IMR-90 (cell line): ENCODE results near the gene RYR3. TPM values are rescaled to one million over a fixed set of nuclear protein-coding genes. Genes with fewer than 3 reads are reported as not detected.

ENCODE experiments used
- ATAC-seq: fragments of 200-7000 bp; cut with Tn5 transposase; 2 replicates; pipeline ENCODE4 v1.9.1; 2020; ENCODE audit warnings: low read depth, mild to moderate bottlenecking, moderate library complexity
- BruUV-seq: library from RNA; stranded (reverse); fragments of 400-500 nt; replicated peaks from 2 replicates; lab custom pipeline; 2021; lab: Mats Ljungman, UMichigan
- CTCF ChIA-PET: fragments of 300-600 bp; formaldehyde crosslinking; extraction: SDS; loops from one replicate; lab custom pipeline; 2021; ENCODE audit warnings: antibody characterized with exemption; lab: Yijun Ruan, JAX
- POLR2A ChIA-PET: fragments of 300-600 bp; sonication (Branson Sonifier 250); formaldehyde crosslinking; loops from one replicate; lab custom pipeline; 2022; ENCODE audit warnings: antibody characterized with exemption; ENCODE audit not compliant: unreplicated experiment; lab: Charles Lee
- DNase-seq: peaks from one replicate; pipeline ENCODE4 v3.0.0; 2013
- H2AFZ ChIP-seq: replicated peaks from 2 replicates; pipeline ENCODE3; 2013; ENCODE audit warnings: low read length, mild to moderate bottlenecking; ENCODE audit not compliant: poor library complexity
- H2AK5ac ChIP-seq: 2 replicates; pipeline ENCODE4 v1.6.1; 2013; ENCODE audit warnings: low read depth, low read length, inconsistent platforms
- H2AK9ac ChIP-seq: replicated peaks from 2 replicates; pipeline ENCODE3; 2013; ENCODE audit warnings: mild to moderate bottlenecking, low read depth, low read length, moderate library complexity; ENCODE audit not compliant: poor library complexity
- H2BK120ac ChIP-seq: 2 replicates; pipeline ENCODE4 v1.6.1; 2013; ENCODE audit warnings: low read depth, low read length, inconsistent platforms
- H2BK15ac ChIP-seq: 3 replicates; pipeline ENCODE4 v1.6.1; 2013; ENCODE audit warnings: low read depth, low read length, inconsistent platforms
- H2BK20ac ChIP-seq: 2 replicates; pipeline ENCODE4 v1.6.1; 2013; ENCODE audit warnings: low read depth, mild to moderate bottlenecking, inconsistent platforms, low read length, moderate library complexity
- H2BK5ac ChIP-seq: 2 replicates; pipeline ENCODE4 v1.6.1; 2013; ENCODE audit warnings: mild to moderate bottlenecking, low read depth, low read length, inconsistent platforms; ENCODE audit not compliant: poor library complexity, severe bottlenecking
- H3K14ac ChIP-seq: replicated peaks from 2 replicates; pipeline ENCODE4 v1.6.1; 2013; ENCODE audit warnings: low read depth, low read length, inconsistent platforms
- H3K18ac ChIP-seq: 2 replicates; pipeline ENCODE4 v1.6.1; 2013; ENCODE audit warnings: low read depth, low read length, control low read depth
- H3K23ac ChIP-seq: 2 replicates; pipeline ENCODE4 v1.6.1; 2013; ENCODE audit warnings: low read depth, low read length, inconsistent platforms
- H3K27ac ChIP-seq: 2 replicates; pipeline ENCODE4 v1.5.1; 2013; ENCODE audit warnings: mild to moderate bottlenecking, control low read depth, low read length; ENCODE audit not compliant: insufficient read depth
- H3K27me3 ChIP-seq: 2 replicates; pipeline ENCODE4 v1.6.1; 2013; ENCODE audit warnings: low read length; ENCODE audit not compliant: control insufficient read depth, insufficient read depth
- H3K36me3 ChIP-seq: 2 replicates; pipeline ENCODE4 v1.6.1; 2013; ENCODE audit warnings: low read length, mixed read lengths; ENCODE audit not compliant: control insufficient read depth, insufficient read depth
- H3K4ac ChIP-seq: 2 replicates; pipeline ENCODE4 v1.6.1; 2013; ENCODE audit warnings: low read depth, low read length, inconsistent platforms
- H3K4me1 ChIP-seq: 2 replicates; pipeline ENCODE4 v1.6.1; 2013; ENCODE audit warnings: low read length, mixed read lengths; ENCODE audit not compliant: control insufficient read depth, insufficient read depth
- H3K4me2 ChIP-seq: 2 replicates; pipeline ENCODE4 v1.6.1; 2013; ENCODE audit warnings: low read depth, mild to moderate bottlenecking, control low read depth, low read length, moderate library complexity
- H3K4me3 ChIP-seq: 2 replicates; pipeline ENCODE4 v1.5.1; 2013; ENCODE audit warnings: low read depth, mild to moderate bottlenecking, control low read depth, low read length, moderate library complexity; ENCODE audit not compliant: insufficient read depth
- H3K56ac ChIP-seq: 2 replicates; pipeline ENCODE4 v1.6.1; 2013; ENCODE audit warnings: low read length, inconsistent platforms; ENCODE audit not compliant: insufficient read depth; ENCODE audit errors: extremely low read depth
- H3K79me1 ChIP-seq, 2 experiments: 2 replicates each; pipeline ENCODE4 v1.6.1; 2013; ENCODE audit warnings: low read length in 2 of 2, inconsistent platforms in 1 of 2, low read depth in 1 of 2
- H3K9ac ChIP-seq: 2 replicates; pipeline ENCODE4 v1.6.1; 2013; ENCODE audit warnings: low read depth, low read length, control low read depth
- H3K9me1 ChIP-seq: 2 replicates; pipeline ENCODE4 v1.6.1; 2013; ENCODE audit warnings: low read length, inconsistent platforms; ENCODE audit not compliant: insufficient read depth
- H3K9me3 ChIP-seq: 2 replicates; pipeline ENCODE4 v1.6.1; 2013; ENCODE audit warnings: low read length; ENCODE audit not compliant: control insufficient read depth, insufficient read depth
- H4K20me1 ChIP-seq: 2 replicates; pipeline ENCODE4 v1.6.1; 2013; ENCODE audit warnings: low read length, inconsistent platforms; ENCODE audit not compliant: insufficient read depth
- H4K5ac ChIP-seq: 2 replicates; pipeline ENCODE4 v1.6.1; 2013; ENCODE audit warnings: mild to moderate bottlenecking, low read depth, low read length, control low read depth
- H4K8ac ChIP-seq, 2 experiments: 2 replicates each; pipeline ENCODE4 v1.6.1; 2013; ENCODE audit warnings: low read depth in 2 of 2, low read length in 2 of 2, control low read depth in 1 of 2, inconsistent platforms in 1 of 2
- H4K91ac ChIP-seq: 2 replicates; pipeline ENCODE4 v1.6.1; 2013; ENCODE audit warnings: low read depth, low read length, inconsistent platforms; ENCODE audit not compliant: insufficient read depth
- BHLHE40 ChIP-seq: fragments of 150-350 bp; IDR thresholded peaks from 2 replicates; pipeline ENCODE4 v1.6.1; 2016; ENCODE audit warnings: mild to moderate bottlenecking, low read depth, low read length
- CEBPB ChIP-seq: IDR thresholded peaks from 2 replicates; pipeline ENCODE4 v1.6.1; 2012; ENCODE audit warnings: low read depth, low read length, improper control_type of control experiment
- CHD1 ChIP-seq: IDR thresholded peaks from 2 replicates; pipeline ENCODE4 v1.6.1; 2012; ENCODE audit warnings: low read depth, low read length, improper control_type of control experiment
- FOS ChIP-seq: fragments of 150-350 bp; IDR thresholded peaks from 2 replicates; pipeline ENCODE4 v1.6.1; 2016; ENCODE audit warnings: low read depth, low read length
- MAFK ChIP-seq: IDR thresholded peaks from 2 replicates; pipeline ENCODE4 v1.6.1; 2012; ENCODE audit warnings: low read depth, low read length, improper control_type of control experiment
- MAZ ChIP-seq: IDR thresholded peaks from 2 replicates; pipeline ENCODE4 v1.6.1; 2012; ENCODE audit warnings: low read depth, mild to moderate bottlenecking, low read length, improper control_type of control experiment, moderate library complexity, borderline replicate concordance
- MXI1 ChIP-seq: IDR thresholded peaks from 2 replicates; pipeline ENCODE4 v1.6.1; 2012; ENCODE audit warnings: low read depth, mild to moderate bottlenecking, low read length, moderate library complexity, borderline replicate concordance
- NFE2L2 ChIP-seq: fragments of 150-350 bp; IDR thresholded peaks from 2 replicates; pipeline ENCODE4 v1.6.1; 2016; ENCODE audit warnings: low read depth, mild to moderate bottlenecking, low read length
- POLR2A ChIP-seq: IDR thresholded peaks from 2 replicates; pipeline ENCODE4 v1.6.1; 2012; ENCODE audit warnings: mild to moderate bottlenecking, low read depth, low read length
- RAD21 ChIP-seq: IDR thresholded peaks from 2 replicates; pipeline ENCODE4 v1.6.1; 2012; ENCODE audit warnings: low read length, improper control_type of control experiment
- RCOR1 ChIP-seq: IDR thresholded peaks from 2 replicates; pipeline ENCODE4 v1.6.1; 2012; ENCODE audit warnings: mild to moderate bottlenecking, low read length, improper control_type of control experiment; ENCODE audit not compliant: insufficient replicate concordance
- RFX5 ChIP-seq: IDR thresholded peaks from 2 replicates; pipeline ENCODE4 v1.8.0; 2012; ENCODE audit warnings: low read depth, mild to moderate bottlenecking, low read length, moderate library complexity
- SMC3 ChIP-seq: fragments of 150-350 bp; IDR thresholded peaks from 2 replicates; pipeline ENCODE4 v1.6.1; 2016; ENCODE audit warnings: low read depth, mild to moderate bottlenecking, antibody characterized with exemption, low read length, moderate library complexity
- WGBS, 2 experiments: methylation state at CpG; one replicate each; pipeline versions ENCODE4 v1.1.5 to v1.1.7; 2013; ENCODE audit warnings: missing lambda C conversion rate in 2 of 2; ENCODE audit not compliant: insufficient read length in 1 of 2; ENCODE audit errors: extremely low coverage in 2 of 2; 5-methylcytosine and 5-hydroxymethylcytosine counted together
- dilution Hi-C: fragments of 300-500 bp; cut with HindIII; formaldehyde crosslinking; loops from one replicate; pipeline ENCODE4 v1.14.3; 2018; ENCODE audit warnings: low sequenced_read_pairs; ENCODE audit not compliant: unreplicated experiment
- in situ Hi-C: fragments of 300-500 bp; cut with MboI; formaldehyde crosslinking; loops from 3 replicates; pipeline ENCODE4 v1.14.3; 2019; ENCODE audit warnings: low sequenced_read_pairs, inconsistent platforms, mixed read lengths
- intact Hi-C: fragments of 100-400 bp; cut with micrococcal nuclease; formaldehyde crosslinking; loops from 2 replicates; pipeline ENCODE4 v1.10.0; 2022
- polyA plus RNA-seq, 3 experiments: library from polyadenylated mRNA; depleted of rRNA; stranded (reverse); fragments of >200 nt; gene quantifications; 2 replicates each; pipeline ENCODE4 v1.2.3, GENCODE V29; 2012; ENCODE audit warnings: low replicate concordance in 1 of 3
- total RNA-seq: library from RNA; depleted of rRNA; stranded (reverse); fragments of >200 nt; gene quantifications from 2 replicates; pipeline ENCODE4 v1.2.3, GENCODE V29; 2012
- TF ChIP-seq, protein P1 (sequence below): fragments of 150-350 bp; IDR thresholded peaks from 2 replicates; pipeline ENCODE4 v1.6.1; 2016; ENCODE audit warnings: low read depth, mild to moderate bottlenecking, low read length, moderate library complexity, borderline replicate concordance
- TF ChIP-seq, protein P2 (sequence below): fragments of 150-350 bp; IDR thresholded peaks from 2 replicates; pipeline ENCODE4 v1.6.1; 2017; ENCODE audit warnings: mild to moderate bottlenecking, antibody characterized with exemption, low read length, low read depth
- TF ChIP-seq, protein P3 (sequence below): conservative IDR thresholded peaks from 2 replicates; pipeline ENCODE4 v1.5.1; 2012; ENCODE audit warnings: mild to moderate bottlenecking, low read depth, low read length, improper control_type of control experiment

Gene RYR3
- total and polyA plus RNA-seq, 2 of the 4 experiments (the other 2 are of a cell fraction), result 0.18 TPM; not detected in 1

DNA sequence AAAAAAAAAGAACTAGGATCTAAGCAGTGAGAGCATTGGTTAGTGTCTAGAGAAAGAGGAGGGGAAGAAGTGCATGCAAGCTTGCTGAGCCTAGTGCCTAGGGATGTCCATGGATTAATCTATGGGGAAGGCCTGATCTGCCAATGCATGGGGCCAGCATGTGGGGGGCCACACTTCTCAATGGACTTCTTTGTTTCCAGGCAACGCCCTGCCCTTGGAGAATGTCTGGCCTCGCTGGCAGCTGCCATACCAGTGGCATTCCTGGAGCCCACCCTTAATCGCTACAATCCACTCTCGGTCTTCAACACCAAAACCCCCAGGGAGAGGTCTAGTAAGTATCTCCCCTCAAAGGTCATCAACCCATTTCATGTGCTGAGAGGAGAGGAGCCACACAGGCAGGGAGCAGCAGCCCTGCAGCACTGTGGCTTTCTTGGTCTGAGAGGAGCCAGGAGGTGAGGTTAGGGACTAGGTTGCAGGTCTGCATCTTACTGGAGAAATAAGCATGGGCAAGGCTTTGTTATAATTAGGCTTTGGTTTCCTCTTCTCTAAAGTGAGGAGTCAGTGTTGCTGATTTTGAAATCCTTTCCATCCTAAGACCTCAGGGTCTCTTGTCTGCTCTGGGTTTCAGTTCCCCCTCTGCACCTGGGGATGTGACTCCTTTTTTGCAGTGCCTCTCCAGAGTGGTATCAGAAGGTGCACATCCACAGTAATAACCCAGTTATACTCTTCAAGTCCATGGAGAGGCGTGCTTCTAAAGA is 469.4 kb downstream of the RYR3 start:
- H3K18ac ChIP-seq, result no peak overlapping the region
- no peaks in the 10 kb centered on the region for H3K36me3 ChIP-seq
- DNase-seq (no peak), ATAC-seq (no peak)
- no peak for TF ChIP-seq SMC3
- TF ChIP-seq, protein P1, sequence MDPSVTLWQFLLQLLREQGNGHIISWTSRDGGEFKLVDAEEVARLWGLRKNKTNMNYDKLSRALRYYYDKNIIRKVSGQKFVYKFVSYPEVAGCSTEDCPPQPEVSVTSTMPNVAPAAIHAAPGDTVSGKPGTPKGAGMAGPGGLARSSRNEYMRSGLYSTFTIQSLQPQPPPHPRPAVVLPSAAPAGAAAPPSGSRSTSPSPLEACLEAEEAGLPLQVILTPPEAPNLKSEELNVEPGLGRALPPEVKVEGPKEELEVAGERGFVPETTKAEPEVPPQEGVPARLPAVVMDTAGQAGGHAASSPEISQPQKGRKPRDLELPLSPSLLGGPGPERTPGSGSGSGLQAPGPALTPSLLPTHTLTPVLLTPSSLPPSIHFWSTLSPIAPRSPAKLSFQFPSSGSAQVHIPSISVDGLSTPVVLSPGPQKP, result no peak
- TF ChIP-seq MXI1, result no peak
- no peak for TF ChIP-seq RFX5
- no peak for TF ChIP-seq RCOR1
- TF ChIP-seq RAD21, result no peak
- TF ChIP-seq MAZ, result no peak
- no peak for TF ChIP-seq BHLHE40
- TF ChIP-seq CHD1, result no peak
- TF ChIP-seq NFE2L2, result no peak
- TF ChIP-seq, protein P2, sequence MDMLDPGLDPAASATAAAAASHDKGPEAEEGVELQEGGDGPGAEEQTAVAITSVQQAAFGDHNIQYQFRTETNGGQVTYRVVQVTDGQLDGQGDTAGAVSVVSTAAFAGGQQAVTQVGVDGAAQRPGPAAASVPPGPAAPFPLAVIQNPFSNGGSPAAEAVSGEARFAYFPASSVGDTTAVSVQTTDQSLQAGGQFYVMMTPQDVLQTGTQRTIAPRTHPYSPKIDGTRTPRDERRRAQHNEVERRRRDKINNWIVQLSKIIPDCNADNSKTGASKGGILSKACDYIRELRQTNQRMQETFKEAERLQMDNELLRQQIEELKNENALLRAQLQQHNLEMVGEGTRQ, result no peak
- no peak for TF ChIP-seq CEBPB
- TF ChIP-seq, protein P3, sequence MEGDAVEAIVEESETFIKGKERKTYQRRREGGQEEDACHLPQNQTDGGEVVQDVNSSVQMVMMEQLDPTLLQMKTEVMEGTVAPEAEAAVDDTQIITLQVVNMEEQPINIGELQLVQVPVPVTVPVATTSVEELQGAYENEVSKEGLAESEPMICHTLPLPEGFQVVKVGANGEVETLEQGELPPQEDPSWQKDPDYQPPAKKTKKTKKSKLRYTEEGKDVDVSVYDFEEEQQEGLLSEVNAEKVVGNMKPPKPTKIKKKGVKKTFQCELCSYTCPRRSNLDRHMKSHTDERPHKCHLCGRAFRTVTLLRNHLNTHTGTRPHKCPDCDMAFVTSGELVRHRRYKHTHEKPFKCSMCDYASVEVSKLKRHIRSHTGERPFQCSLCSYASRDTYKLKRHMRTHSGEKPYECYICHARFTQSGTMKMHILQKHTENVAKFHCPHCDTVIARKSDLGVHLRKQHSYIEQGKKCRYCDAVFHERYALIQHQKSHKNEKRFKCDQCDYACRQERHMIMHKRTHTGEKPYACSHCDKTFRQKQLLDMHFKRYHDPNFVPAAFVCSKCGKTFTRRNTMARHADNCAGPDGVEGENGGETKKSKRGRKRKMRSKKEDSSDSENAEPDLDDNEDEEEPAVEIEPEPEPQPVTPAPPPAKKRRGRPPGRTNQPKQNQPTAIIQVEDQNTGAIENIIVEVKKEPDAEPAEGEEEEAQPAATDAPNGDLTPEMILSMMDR, result no peak
- no peak for TF ChIP-seq MAFK
- no peak for TF ChIP-seq POLR2A
- TF ChIP-seq FOS, result no peak
- no peak overlapping the region for H3K56ac ChIP-seq
- H3K9ac ChIP-seq, result no peak overlapping the region
- no TSS peak for BruUV-seq
- no peak overlapping the region for H2AK5ac ChIP-seq
- no peak overlapping the region for H2BK20ac ChIP-seq
- H4K8ac ChIP-seq, result no peak overlapping the region
- no peaks in the 10 kb centered on the region for H3K79me1 ChIP-seq
- dilution Hi-C loops (no loop called here), in situ Hi-C loops (no loop called here), intact Hi-C loops (no loop called here)
- peaks cover 17% of the 10 kb centered on the region for H3K27me3 ChIP-seq
- WGBS, 2 experiments, result no CpG with 5 or more reads among the region's 5 CpGs
- no peaks in the 10 kb centered on the region for H3K9me3 ChIP-seq
- no peak overlapping the region for H3K4me3 ChIP-seq
- no peak overlapping the region for H3K4me2 ChIP-seq
- POLR2A ChIA-PET, result no interaction called here
- no peak overlapping the region for H3K4ac ChIP-seq
- no peak overlapping the region for H3K27ac ChIP-seq
- no peak overlapping the region for H3K14ac ChIP-seq
- H4K91ac ChIP-seq, result no peak overlapping the region
- H2BK5ac ChIP-seq, result no peak overlapping the region
- H3K9me1 ChIP-seq, result no peaks in the 10 kb centered on the region
- peak overlapping the region; percentile 28 for H2AK9ac ChIP-seq
- CTCF ChIA-PET, result no interaction called here
- no peak overlapping the region for H4K5ac ChIP-seq
- H3K23ac ChIP-seq, result no peak overlapping the region
- no peaks in the 10 kb centered on the region for H4K20me1 ChIP-seq
- no peak overlapping the region for H2BK120ac ChIP-seq
- H2BK15ac ChIP-seq, result no peak overlapping the region
- H3K4me1 ChIP-seq, result no peaks in the 10 kb centered on the region
- no peak overlapping the region for H2AFZ ChIP-seq
